ENCODE measurements around the gene SULT1A1.
A peak's percentile ranks its signal among the peaks of the same experiment; 100 is the strongest.
"Not testable (repeated sequence)": the region's sequence is repeated elsewhere in the genome, so short reads cannot be mapped to it uniquely, and the experiment has no call there.

Gene SULT1A1

DNA sequence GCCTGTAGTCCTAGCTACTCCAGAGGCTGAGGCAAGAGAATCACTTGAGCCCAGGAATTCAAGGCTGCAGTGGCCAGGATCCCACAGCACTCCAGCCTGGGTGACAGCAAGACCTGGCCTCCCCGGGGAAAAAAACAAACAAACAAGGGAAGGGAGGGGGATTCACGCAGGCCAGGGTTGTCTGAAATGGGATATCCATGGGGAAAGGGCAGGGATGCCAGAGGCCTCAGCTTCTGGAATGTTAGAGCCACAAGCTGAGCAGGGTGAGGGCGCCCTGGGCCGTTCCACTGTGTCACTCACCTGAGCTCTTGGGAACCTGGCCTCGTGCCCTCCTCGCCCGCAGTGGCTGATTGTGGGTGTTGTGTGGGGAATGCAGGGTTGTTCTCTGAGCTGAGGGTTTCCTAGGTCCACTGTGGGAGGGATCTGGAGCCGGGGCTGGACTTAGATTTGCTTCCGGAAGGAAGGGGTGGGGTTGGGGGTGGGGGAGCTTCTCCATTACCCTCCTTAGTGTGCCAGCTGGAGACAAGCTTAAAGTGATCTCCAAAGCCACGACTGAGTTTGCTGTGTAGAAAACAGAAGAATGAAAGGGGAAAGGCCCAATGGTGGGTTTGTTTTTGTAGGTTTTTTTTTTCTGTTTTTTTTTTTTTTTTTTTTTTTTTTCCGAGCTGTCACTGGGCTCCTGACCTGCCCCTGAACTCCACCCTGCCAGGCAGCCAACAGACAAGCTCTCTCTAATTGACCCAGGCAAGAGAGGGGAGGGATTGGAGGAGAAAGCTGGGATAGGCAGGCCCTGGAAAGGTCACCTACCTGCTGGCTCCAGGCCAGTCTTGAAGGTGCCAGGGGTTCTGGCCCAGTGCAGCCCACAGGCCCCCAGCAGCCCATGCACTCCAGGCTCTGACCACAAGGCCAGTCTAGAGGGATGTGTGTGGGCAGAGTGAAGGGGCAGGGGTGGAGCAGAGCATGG is at the start of gene SULT1A1:
Gene SULT1A1 (minus strand): TSS at position 414 of the 964 bp plus-strand sequence. CDS start 1,189 bp downstream, outside the sequence.
- Mint-ChIP-seq H3K27ac (no peak within 1 kb of the TSS), H3K9me3 (ENCODE audit: low read depth) (no peaks in the 10 kb centered on the region), H3K4me3 (no peak within 1 kb of the TSS), H3K36me3 (no peaks in the 10 kb centered on the region), H3K4me1 (ENCODE audit: low read depth) (peaks cover 14% of the 10 kb centered on the region), H3K27me3 (no peaks in the 10 kb centered on the region)

- not testable (repeated sequence) for H3K27ac Mint-ChIP-seq; H3K4me1 Mint-ChIP-seq (ENCODE audit: low read depth); H3K36me3 Mint-ChIP-seq; H3K9me3 Mint-ChIP-seq (ENCODE audit: low read depth); H3K27me3 Mint-ChIP-seq; H3K4me3 Mint-ChIP-seq
Observed at GRCh38 chr16:28639959-28640358, 30.1 kb upstream of the SULT1A1 start.

DNA sequence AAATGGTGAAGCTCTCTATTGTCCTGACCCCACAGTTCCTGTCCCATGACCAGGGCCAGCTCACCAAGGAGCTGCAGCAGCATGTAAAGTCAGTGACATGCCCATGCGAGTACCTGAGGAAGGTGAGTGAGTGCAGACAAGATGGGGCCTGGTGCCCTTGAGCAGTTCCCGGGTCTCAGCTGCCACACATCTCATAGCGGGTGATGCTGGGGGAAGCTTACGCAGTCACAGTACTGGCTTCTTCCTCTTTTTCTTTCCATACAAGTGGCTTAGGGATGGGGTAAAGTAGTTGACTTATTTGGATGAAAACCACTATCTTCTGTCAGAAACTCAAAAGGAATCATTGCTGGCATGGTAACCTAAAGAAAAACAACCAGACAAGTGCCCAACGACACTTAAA is 28.5 kb upstream of the SULT1A1 start:
- not testable (repeated sequence) for H3K27ac Mint-ChIP-seq; H3K9me3 Mint-ChIP-seq (ENCODE audit: low read depth); H3K27me3 Mint-ChIP-seq

DNA sequence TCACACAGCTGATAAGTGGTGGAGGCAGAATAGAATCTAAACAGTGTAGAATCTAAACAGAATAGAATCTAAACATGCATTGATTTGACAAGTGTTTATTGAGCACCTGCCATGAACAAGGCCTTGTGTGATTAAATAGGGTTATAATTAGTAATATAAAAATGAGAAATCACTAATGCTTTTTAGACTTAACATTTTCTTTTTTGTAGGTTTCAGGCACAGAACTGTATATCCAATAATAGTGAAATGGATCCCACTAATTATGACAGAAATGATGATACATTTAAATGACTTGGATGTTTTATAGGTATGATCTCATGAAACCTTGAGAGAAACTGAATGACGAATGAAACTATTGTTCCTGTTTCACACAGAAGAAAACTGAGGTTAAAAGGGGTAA is 27.9 kb upstream of the SULT1A1 start, which contains the start of gene NPIPB8:
Gene NPIPB8 (plus strand): TSS at position 301 of the 400 bp plus-strand sequence. CDS start 296 bp downstream, outside the sequence.
- H3K9me3 Mint-ChIP-seq (ENCODE audit: low read depth); H3K27me3 Mint-ChIP-seq; H3K36me3 Mint-ChIP-seq; H3K4me3 Mint-ChIP-seq; H3K27ac Mint-ChIP-seq; H3K4me1 Mint-ChIP-seq (ENCODE audit: low read depth): not testable (repeated sequence)

More for the DNA sequence above, 28.5 kb upstream of the SULT1A1 start:
- H3K36me3 Mint-ChIP-seq; H3K4me1 Mint-ChIP-seq (ENCODE audit: low read depth); H3K4me3 Mint-ChIP-seq: not testable (repeated sequence)

GRCh38 chr16:28636093-28636823 is 26.4 kb upstream of the SULT1A1 start:
- not testable (repeated sequence) for H3K36me3 Mint-ChIP-seq; H3K9me3 Mint-ChIP-seq (ENCODE audit: low read depth); H3K27me3 Mint-ChIP-seq; H3K4me3 Mint-ChIP-seq; H3K27ac Mint-ChIP-seq; H3K4me1 Mint-ChIP-seq (ENCODE audit: low read depth)

DNA sequence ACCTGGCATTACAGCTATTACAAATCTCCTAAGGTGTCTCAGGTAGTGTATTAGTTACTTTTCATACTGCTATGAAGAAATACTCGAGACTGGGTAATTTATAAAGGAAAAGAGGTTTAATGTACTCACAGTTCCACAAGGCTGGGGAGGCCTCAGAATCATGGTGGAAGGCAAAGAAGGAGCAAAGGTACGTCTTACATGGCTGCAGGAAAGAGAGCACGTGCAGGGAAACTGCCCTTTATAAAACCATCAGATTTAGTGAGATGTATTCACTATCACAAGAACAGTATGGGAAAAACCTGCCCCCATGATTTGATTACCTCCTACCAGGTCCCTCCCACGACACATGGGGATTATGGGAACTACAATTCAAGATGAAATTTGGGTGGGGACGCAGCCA is 21.1 kb upstream of the SULT1A1 start:
- H3K4me1 Mint-ChIP-seq (ENCODE audit: low read depth); H3K4me3 Mint-ChIP-seq; H3K27me3 Mint-ChIP-seq; H3K36me3 Mint-ChIP-seq; H3K27ac Mint-ChIP-seq; H3K9me3 Mint-ChIP-seq (ENCODE audit: low read depth): not testable (repeated sequence)

DNA sequence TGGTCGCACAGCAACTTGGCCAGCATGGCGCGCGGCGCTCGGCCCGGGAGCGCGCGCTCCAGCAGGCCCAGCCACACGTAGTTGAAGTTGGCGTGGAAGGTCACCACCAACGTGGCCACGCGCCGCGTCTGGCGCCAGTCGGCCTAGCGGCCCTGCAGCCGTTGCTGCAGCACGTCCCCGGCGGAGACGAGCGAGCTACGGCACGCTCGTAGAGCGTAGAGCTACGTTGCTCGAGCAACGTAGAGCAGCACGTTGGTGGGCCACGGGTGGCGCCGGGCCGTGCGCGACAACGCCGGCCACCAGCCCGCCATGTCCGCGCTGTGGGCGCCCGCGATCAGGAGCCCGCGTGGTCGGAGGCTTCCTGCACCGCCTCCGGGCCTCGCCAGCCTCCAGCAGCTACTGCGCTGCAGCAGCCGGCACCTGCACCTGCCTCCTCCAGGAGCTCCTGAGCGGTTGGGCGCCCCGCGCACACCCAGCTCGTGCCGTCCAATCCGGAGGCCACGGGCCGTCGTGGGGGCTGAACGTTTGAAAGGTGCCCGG is 13.4 kb upstream of the SULT1A1 start:
- Mint-ChIP-seq H3K27ac (peak overlapping the region; percentile 86), H3K4me3 (peak overlapping the region; percentile 88), H3K9me3 (ENCODE audit: low read depth) (no peaks in the 10 kb centered on the region), H3K27me3 (no peaks in the 10 kb centered on the region), H3K4me1 (ENCODE audit: low read depth) (peaks cover 15% of the 10 kb centered on the region), H3K36me3 (peaks cover 2% of the 10 kb centered on the region)

DNA sequence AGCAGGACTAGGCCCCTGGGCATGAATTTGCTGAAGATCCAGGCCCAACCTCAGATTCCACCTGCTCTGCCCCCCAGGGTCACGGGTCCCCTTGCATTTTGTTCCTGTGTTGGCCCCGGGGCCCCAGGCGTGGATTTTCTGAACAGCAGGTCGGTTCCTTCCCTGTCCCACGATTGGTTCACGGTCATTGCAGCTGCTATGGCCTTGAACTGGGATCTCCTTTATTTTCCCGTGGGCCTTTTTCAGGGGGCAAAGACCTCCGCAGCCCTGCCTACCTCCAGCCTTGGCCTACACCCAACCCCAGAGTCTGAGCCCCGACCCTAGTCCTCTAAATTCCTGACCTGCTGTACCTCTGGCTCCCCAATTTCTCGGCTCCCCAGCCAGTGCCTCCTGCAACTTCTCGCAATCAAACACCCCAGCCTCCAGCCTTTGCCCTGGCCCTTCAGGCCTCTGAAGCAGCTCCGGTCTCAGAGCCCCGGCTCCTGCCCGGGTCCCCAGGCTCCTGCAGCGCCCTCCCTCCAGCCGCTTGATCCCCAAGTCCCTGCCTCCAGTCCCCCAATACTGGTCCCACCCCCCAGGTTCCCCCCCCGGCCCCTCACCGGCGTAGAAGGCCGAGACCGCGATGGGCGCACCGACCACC is 12.8 kb upstream of the SULT1A1 start:
- H3K27ac Mint-ChIP-seq: peak overlapping the region; percentile 86
- not testable (repeated sequence) for H3K27me3 Mint-ChIP-seq; H3K9me3 Mint-ChIP-seq (ENCODE audit: low read depth); H3K36me3 Mint-ChIP-seq
- peak overlapping the region; percentile 88 for H3K4me3 Mint-ChIP-seq
- H3K4me1 Mint-ChIP-seq (ENCODE audit: low read depth): peaks cover 15% of the 10 kb centered on the region

DNA sequence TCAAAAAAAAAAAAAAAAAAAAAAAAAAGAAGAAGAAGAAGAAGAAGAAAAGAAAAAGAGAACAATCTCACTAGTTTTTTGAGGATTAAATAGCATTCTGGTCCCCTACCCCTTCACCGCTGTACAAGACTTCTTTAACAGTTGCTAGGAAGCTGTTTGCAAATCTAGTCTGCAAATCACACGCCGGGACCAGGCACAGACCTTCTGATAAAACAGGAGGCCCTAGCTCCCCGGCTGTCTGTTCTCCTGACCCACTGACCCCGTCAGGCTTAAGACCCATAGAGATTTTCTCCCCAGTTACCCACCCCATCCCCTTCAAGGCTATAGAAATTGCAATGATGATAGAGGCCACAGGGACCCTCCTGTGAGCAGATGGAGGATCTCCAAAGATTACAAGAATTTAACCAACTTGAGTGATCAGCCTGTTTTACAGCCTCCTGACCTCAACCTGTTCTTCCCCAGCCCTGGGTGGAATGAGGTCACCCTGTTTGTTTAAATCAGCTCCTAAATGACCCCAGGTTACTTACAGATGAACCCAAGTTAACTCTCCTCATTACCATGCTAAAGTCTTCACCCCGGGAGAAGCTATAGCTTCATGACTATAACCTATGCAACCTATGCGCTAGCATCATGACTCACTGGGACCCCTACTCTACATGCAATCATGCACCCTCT is 11.8 kb upstream of the SULT1A1 start:
- Mint-ChIP-seq H3K9me3 (ENCODE audit: low read depth) (no peaks in the 10 kb centered on the region), H3K27me3 (no peaks in the 10 kb centered on the region), H3K27ac (peak overlapping the region; percentile 69), H3K4me1 (ENCODE audit: low read depth) (peaks cover 16% of the 10 kb centered on the region), H3K4me3 (peak overlapping the region; percentile 88), H3K36me3 (peaks cover 4% of the 10 kb centered on the region)

DNA sequence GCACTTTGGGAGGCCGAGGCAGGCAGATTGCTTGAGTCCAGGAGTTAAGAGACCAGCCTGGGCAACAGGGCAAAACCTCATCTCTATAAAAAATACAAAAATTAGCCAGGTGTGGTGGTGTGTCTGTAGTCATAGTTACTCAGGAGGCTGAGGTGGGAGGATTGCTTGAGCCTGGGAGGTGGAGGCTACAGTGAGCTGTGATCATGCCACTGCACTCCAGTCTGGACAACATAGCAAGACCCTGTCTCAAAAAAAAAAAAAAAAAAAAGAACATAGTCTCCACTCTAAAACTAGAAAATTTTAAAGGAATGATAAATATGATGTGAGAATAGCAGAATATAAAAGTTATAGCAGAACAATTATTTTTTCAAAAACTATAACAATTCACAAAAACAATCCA is 10.5 kb upstream of the SULT1A1 start:
- peaks cover 17% of the 10 kb centered on the region for H3K4me1 Mint-ChIP-seq (ENCODE audit: low read depth)
- not testable (repeated sequence) for H3K4me3 Mint-ChIP-seq; H3K9me3 Mint-ChIP-seq (ENCODE audit: low read depth); H3K36me3 Mint-ChIP-seq; H3K27me3 Mint-ChIP-seq; H3K27ac Mint-ChIP-seq

GRCh38 chr16:28617874-28618273 is 8.0 kb upstream of the SULT1A1 start:
- peaks cover 4% of the 10 kb centered on the region for H3K36me3 Mint-ChIP-seq
- no peak overlapping the region for H3K27ac Mint-ChIP-seq
- H3K4me3 Mint-ChIP-seq: no peak overlapping the region
- H3K27me3 Mint-ChIP-seq: no peaks in the 10 kb centered on the region
- no peaks in the 10 kb centered on the region for H3K9me3 Mint-ChIP-seq (ENCODE audit: low read depth)
- H3K4me1 Mint-ChIP-seq (ENCODE audit: low read depth): peaks cover 13% of the 10 kb centered on the region

- no peaks in the 10 kb centered on the region for H3K9me3 Mint-ChIP-seq (ENCODE audit: low read depth)
- peaks cover 4% of the 10 kb centered on the region for H3K4me1 Mint-ChIP-seq (ENCODE audit: low read depth)
- peaks cover 4% of the 10 kb centered on the region for H3K36me3 Mint-ChIP-seq
- H3K27me3 Mint-ChIP-seq: no peaks in the 10 kb centered on the region
- H3K4me3 Mint-ChIP-seq: no peak overlapping the region
- H3K27ac Mint-ChIP-seq: no peak overlapping the region
Observed at GRCh38 chr16:28616636-28617035, 6.8 kb upstream of the SULT1A1 start.

GRCh38 chr16:28616224-28616577 is 6.4 kb upstream of the SULT1A1 start:
- not testable (repeated sequence) for H3K4me1 Mint-ChIP-seq (ENCODE audit: low read depth); H3K36me3 Mint-ChIP-seq; H3K27me3 Mint-ChIP-seq; H3K4me3 Mint-ChIP-seq; H3K27ac Mint-ChIP-seq; H3K9me3 Mint-ChIP-seq (ENCODE audit: low read depth)

- H3K4me1 Mint-ChIP-seq (ENCODE audit: low read depth); H3K27me3 Mint-ChIP-seq; H3K4me3 Mint-ChIP-seq; H3K27ac Mint-ChIP-seq; H3K36me3 Mint-ChIP-seq; H3K9me3 Mint-ChIP-seq (ENCODE audit: low read depth): not testable (repeated sequence)
Observed at GRCh38 chr16:28615486-28616223, 5.8 kb upstream of the SULT1A1 start.
